Measurements from ENCODE around the gene FAM83C. TPM values are rescaled to one million over a fixed set of nuclear protein-coding genes. Genes with fewer than 3 reads are reported as not detected.

Gene FAM83C
- total and polyA plus RNA-seq, 2 experiments from 2014 or later = not detected

- no peaks in the 10 kb centered on the region for H3K79me2 ChIP-seq
- no peaks in the 10 kb centered on the region for H3K9me2 ChIP-seq (replicated peaks; ENCODE audit: insufficient read depth)
- H3K4me3 ChIP-seq = no peak overlapping the region
- H3K27me3 ChIP-seq = no peaks in the 10 kb centered on the region
- H3K27ac ChIP-seq = no peak overlapping the region
- H3K36me3 ChIP-seq (replicated peaks; ENCODE audit: insufficient read depth, low read depth) = no peaks in the 10 kb centered on the region
- DNase-seq (ENCODE audit: low spot score) = no peak
- no peaks in the 10 kb centered on the region for H4K20me1 ChIP-seq (ENCODE audit: insufficient read depth, poor library complexity, severe bottlenecking)
- H3K4me1 ChIP-seq (ENCODE audit: insufficient read depth) = peaks cover 4% of the 10 kb centered on the region
- H2AFZ ChIP-seq = no peak overlapping the region
- H3K9me3 ChIP-seq (ENCODE audit: low read depth) = no peaks in the 10 kb centered on the region
- TF ChIP-seq, protein P1, sequence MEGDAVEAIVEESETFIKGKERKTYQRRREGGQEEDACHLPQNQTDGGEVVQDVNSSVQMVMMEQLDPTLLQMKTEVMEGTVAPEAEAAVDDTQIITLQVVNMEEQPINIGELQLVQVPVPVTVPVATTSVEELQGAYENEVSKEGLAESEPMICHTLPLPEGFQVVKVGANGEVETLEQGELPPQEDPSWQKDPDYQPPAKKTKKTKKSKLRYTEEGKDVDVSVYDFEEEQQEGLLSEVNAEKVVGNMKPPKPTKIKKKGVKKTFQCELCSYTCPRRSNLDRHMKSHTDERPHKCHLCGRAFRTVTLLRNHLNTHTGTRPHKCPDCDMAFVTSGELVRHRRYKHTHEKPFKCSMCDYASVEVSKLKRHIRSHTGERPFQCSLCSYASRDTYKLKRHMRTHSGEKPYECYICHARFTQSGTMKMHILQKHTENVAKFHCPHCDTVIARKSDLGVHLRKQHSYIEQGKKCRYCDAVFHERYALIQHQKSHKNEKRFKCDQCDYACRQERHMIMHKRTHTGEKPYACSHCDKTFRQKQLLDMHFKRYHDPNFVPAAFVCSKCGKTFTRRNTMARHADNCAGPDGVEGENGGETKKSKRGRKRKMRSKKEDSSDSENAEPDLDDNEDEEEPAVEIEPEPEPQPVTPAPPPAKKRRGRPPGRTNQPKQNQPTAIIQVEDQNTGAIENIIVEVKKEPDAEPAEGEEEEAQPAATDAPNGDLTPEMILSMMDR (IDR thresholded peaks at IDR 0.05; ENCODE audit: poor library complexity) = no peak
- TF ChIP-seq EZH2phosphoT487 (IDR thresholded peaks at IDR 0.05; ENCODE audit: low read depth, severe bottlenecking, unreplicated experiment) (no peak), EZH2 (IDR thresholded peaks at IDR 0.05; ENCODE audit: borderline replicate concordance) (no peak)
- WGBS (ENCODE audit: low lambda C conversion rate, missing lambda C conversion rate) = 89% methylated on average over 8 of the region's 8 CpGs
- no peak overlapping the region for H3K4me2 ChIP-seq
Measured at GRCh38 chr20:35295058-35295457, 2.8 kb upstream of the FAM83C start.

DNA sequence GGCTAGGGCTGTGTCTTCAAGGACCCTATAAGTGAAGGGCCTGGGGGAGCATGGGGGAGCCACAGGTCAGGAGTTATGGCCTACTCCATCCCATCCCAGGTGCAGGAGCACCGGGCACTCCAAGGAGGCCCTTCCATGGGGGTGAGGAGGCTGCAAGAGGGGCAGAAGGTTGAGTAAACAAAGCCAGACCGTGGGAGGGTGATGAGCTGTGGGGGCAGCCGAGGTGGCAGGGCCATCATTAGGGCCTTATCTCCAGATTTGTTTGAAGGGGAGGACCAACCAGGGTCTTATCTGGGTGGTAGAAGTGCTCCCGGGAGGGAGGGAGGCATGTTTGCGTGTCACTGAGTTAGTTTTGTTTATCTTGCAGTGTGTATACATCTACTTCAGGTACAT is 2.1 kb upstream of the FAM83C start:
- Histone ChIP-seq H3K27me3 (no peaks in the 10 kb centered on the region), H3K4me2 (no peak overlapping the region), H3K9me2 (replicated peaks; ENCODE audit: insufficient read depth) (no peaks in the 10 kb centered on the region), H3K36me3 (replicated peaks; ENCODE audit: insufficient read depth, low read depth) (no peaks in the 10 kb centered on the region), H3K79me2 (no peaks in the 10 kb centered on the region), H3K4me1 (ENCODE audit: insufficient read depth) (peaks cover 4% of the 10 kb centered on the region), H4K20me1 (ENCODE audit: insufficient read depth, poor library complexity, severe bottlenecking) (no peaks in the 10 kb centered on the region), H3K4me3 (no peak overlapping the region), H3K9me3 (ENCODE audit: low read depth) (no peaks in the 10 kb centered on the region), H3K27ac (no peak overlapping the region), H2AFZ (no peak overlapping the region)
- DNase-seq (ENCODE audit: low spot score) = no peak
- TF ChIP-seq EZH2phosphoT487 (IDR thresholded peaks at IDR 0.05; ENCODE audit: low read depth, severe bottlenecking, unreplicated experiment) = no peak
- TF ChIP-seq EZH2 (IDR thresholded peaks at IDR 0.05; ENCODE audit: borderline replicate concordance) = no peak
- TF ChIP-seq, protein P1 (IDR thresholded peaks at IDR 0.05; ENCODE audit: poor library complexity) = no peak
- WGBS (ENCODE audit: low lambda C conversion rate, missing lambda C conversion rate) = 33% methylated on average over 5 of the region's 5 CpGs

- no peaks in the 10 kb centered on the region for H3K9me3 ChIP-seq (ENCODE audit: low read depth)
- no peak overlapping the region for H3K27ac ChIP-seq
- H3K36me3 ChIP-seq (replicated peaks; ENCODE audit: insufficient read depth, low read depth) = no peaks in the 10 kb centered on the region
- DNase-seq (ENCODE audit: low spot score) = no peak
- H3K4me2 ChIP-seq = no peak overlapping the region
- H3K4me1 ChIP-seq (ENCODE audit: insufficient read depth) = peaks cover 4% of the 10 kb centered on the region
- TF ChIP-seq EZH2 (IDR thresholded peaks at IDR 0.05; ENCODE audit: borderline replicate concordance) (no peak), EZH2phosphoT487 (IDR thresholded peaks at IDR 0.05; ENCODE audit: low read depth, severe bottlenecking, unreplicated experiment) (no peak)
- TF ChIP-seq, protein P1 (IDR thresholded peaks at IDR 0.05; ENCODE audit: poor library complexity) = no peak
- H3K9me2 ChIP-seq (replicated peaks; ENCODE audit: insufficient read depth) = no peaks in the 10 kb centered on the region
- 86% methylated on average over 19 of the region's 19 CpGs for WGBS (ENCODE audit: low lambda C conversion rate, missing lambda C conversion rate)
- H3K79me2 ChIP-seq = no peaks in the 10 kb centered on the region
- no peaks in the 10 kb centered on the region for H4K20me1 ChIP-seq (ENCODE audit: insufficient read depth, poor library complexity, severe bottlenecking)
- H3K4me3 ChIP-seq = no peak overlapping the region
- H3K27me3 ChIP-seq = no peaks in the 10 kb centered on the region
- no peak overlapping the region for H2AFZ ChIP-seq
Measured at GRCh38 chr20:35293303-35294292, 1.4 kb upstream of the FAM83C start.
